Measurements from ENCODE around the gene CARF.

GRCh38 chr2:203033395-203033794 lies 121.3 kb downstream of the CARF start:
- TF ChIP-seq EZH2 (IDR thresholded peaks at IDR 0.05; ENCODE audit: borderline replicate concordance, insufficient read depth, low read depth, low read length, poor library complexity, severe bottlenecking) (no peak), CTCF (IDR thresholded peaks at IDR 0.05) (no peak)
